Liver (tissue), 9 donors: ENCODE results near the gene BTBD9. TPM values are rescaled to one million over a fixed set of nuclear protein-coding genes. Genes with fewer than 3 reads are reported as not detected.

Source experiments
- DNase-seq: peaks from one replicate; pipeline ENCODE4 v3.0.0-alpha.2; 2017; ENCODE audit warnings: low spot score
- H3K27ac ChIP-seq, 2 donors: one replicate each; pipeline ENCODE4 v1.7.0; 2013; ENCODE audit warnings: inconsistent platforms in 2 of 2, low read length in 2 of 2, control low read depth in 1 of 2, low read depth in 1 of 2, mild to moderate bottlenecking in 1 of 2
- H3K27me3 ChIP-seq, 4 donors: one replicate each; pipeline versions ENCODE4 v1.6.1 to v1.7.0; 2013; ENCODE audit warnings: low read length in 3 of 4, inconsistent platforms in 1 of 4, mild to moderate bottlenecking in 1 of 4, moderate library complexity in 1 of 4; ENCODE audit not compliant: control insufficient read depth in 4 of 4, insufficient read depth in 4 of 4
- H3K36me3 ChIP-seq, 4 donors: one replicate each; pipeline versions ENCODE4 v1.6.1 to v1.7.0; 2013; ENCODE audit warnings: low read length in 3 of 4, mild to moderate bottlenecking in 3 of 4, low read depth in 1 of 4, moderate library complexity in 1 of 4; ENCODE audit not compliant: control insufficient read depth in 4 of 4, insufficient read depth in 3 of 4
- H3K4me1 ChIP-seq, 4 donors: one replicate each; pipeline versions ENCODE4 v1.6.1 to v1.7.0; 2013; ENCODE audit warnings: low read length in 3 of 4, mild to moderate bottlenecking in 3 of 4, moderate library complexity in 1 of 4; ENCODE audit not compliant: control insufficient read depth in 4 of 4, insufficient read depth in 4 of 4
- H3K4me3 ChIP-seq, 3 donors: one replicate each; pipeline versions ENCODE4 v1.6.1 to v1.7.0; 2013; ENCODE audit warnings: low read length in 3 of 3, control low read depth in 1 of 3, low read depth in 1 of 3, mild to moderate bottlenecking in 1 of 3
- H3K9ac ChIP-seq, 2 donors: one replicate each; pipeline ENCODE4 v1.7.0; 2013; ENCODE audit warnings: low read length in 2 of 2, mild to moderate bottlenecking in 2 of 2, moderate library complexity in 2 of 2, control low read depth in 1 of 2, low read depth in 1 of 2
- H3K9me3 ChIP-seq, 4 donors: one replicate each; pipeline versions ENCODE4 v1.6.1 to v1.7.0; 2013; ENCODE audit warnings: low read length in 3 of 4; ENCODE audit not compliant: control insufficient read depth in 4 of 4
- CTCF ChIP-seq: fragments of 150-350 bp; IDR thresholded peaks from 2 replicates; pipeline ENCODE4 v1.5.1; 2017; ENCODE audit warnings: improper control_type of control experiment, low read depth, low read length; ENCODE audit not compliant: missing input control
- EGR1 ChIP-seq, 2 donors: IDR thresholded peaks; 2 replicates each; pipeline ENCODE4 v1.6.1; 2016 to 2018; ENCODE audit warnings: antibody characterized with exemption in 2 of 2, low read depth in 2 of 2
- FOXA2 ChIP-seq: IDR thresholded peaks from 2 replicates; pipeline ENCODE4 v1.6.1; 2016; ENCODE audit warnings: antibody characterized with exemption
- GABPA ChIP-seq, 2 donors: IDR thresholded peaks in 1 of 2; conservative IDR thresholded peaks in 1 of 2; 2 replicates each; pipeline ENCODE4 v1.6.1; 2016; ENCODE audit warnings: antibody characterized with exemption in 2 of 2, mild to moderate bottlenecking in 1 of 2, moderate library complexity in 1 of 2
- HNF4A ChIP-seq, 2 donors: conservative IDR thresholded peaks; 2 replicates each; pipeline ENCODE4 v1.6.1; 2016; ENCODE audit warnings: antibody characterized with exemption in 2 of 2, mild to moderate bottlenecking in 2 of 2
- HNF4G ChIP-seq: IDR thresholded peaks from 2 replicates; pipeline ENCODE4 v1.6.1; 2016; ENCODE audit warnings: antibody characterized with exemption
- JUND ChIP-seq, 2 donors: IDR thresholded peaks; 2 replicates each; pipeline ENCODE4 v1.6.1; 2016; ENCODE audit warnings: antibody characterized with exemption in 2 of 2
- MAX ChIP-seq: IDR thresholded peaks from 2 replicates; pipeline ENCODE4 v1.6.1; 2016; ENCODE audit warnings: antibody characterized with exemption
- NR2F2 ChIP-seq: IDR thresholded peaks from 2 replicates; pipeline ENCODE4 v1.6.1; 2016; ENCODE audit warnings: antibody characterized with exemption
- RAD21 ChIP-seq, 2 donors: IDR thresholded peaks; 2 replicates each; pipeline ENCODE4 v1.6.1; 2016; ENCODE audit warnings: antibody characterized with exemption in 2 of 2, mild to moderate bottlenecking in 2 of 2
- REST ChIP-seq: IDR thresholded peaks from 2 replicates; pipeline ENCODE4 v1.6.1; 2016; ENCODE audit warnings: antibody characterized with exemption, mild to moderate bottlenecking
- RXRA ChIP-seq, 2 donors: IDR thresholded peaks; 2 replicates each; pipeline ENCODE4 v1.6.1; 2017 to 2018; ENCODE audit warnings: antibody characterized with exemption in 2 of 2, mild to moderate bottlenecking in 1 of 2
- SP1 ChIP-seq: IDR thresholded peaks from 2 replicates; pipeline ENCODE4 v1.6.1; 2018; ENCODE audit warnings: antibody characterized with exemption, mild to moderate bottlenecking
- TAF1 ChIP-seq: conservative IDR thresholded peaks from 2 replicates; pipeline ENCODE4 v1.6.1; 2016; ENCODE audit warnings: antibody characterized with exemption, mild to moderate bottlenecking
- YY1 ChIP-seq: IDR thresholded peaks from 2 replicates; pipeline ENCODE4 v1.6.1; 2016; ENCODE audit warnings: antibody characterized with exemption, mild to moderate bottlenecking
- ZBTB33 ChIP-seq: IDR thresholded peaks from 2 replicates; pipeline ENCODE4 v1.6.1; 2016; ENCODE audit warnings: antibody characterized with exemption
- WGBS: extraction: QIAGEN DNeasy Blood & Tissue Kit; methylation state at CpG from one replicate; pipeline ENCODE4 v1.1.7; 2013; 5-methylcytosine and 5-hydroxymethylcytosine counted together
- polyA plus RNA-seq, 2 donors: library from polyadenylated mRNA; stranded (reverse) in 1 of 2; unstranded in 1 of 2; fragments of 200-250 nt in 1 of 2; fragments of >200 nt in 1 of 2; fragmentation: Nextera tagmentation in 1 of 2; extraction: Ambion mirVana in 1 of 2; gene quantifications; one replicate each; pipeline versions ENCODE4 v1.2.1 to v1.2.3, GENCODE V29; 2013 to 2015
- total RNA-seq, 2 donors: library from RNA; depleted of rRNA; stranded (reverse); fragments of >200 nt; gene quantifications; one replicate each; pipeline ENCODE4 v1.2.3, GENCODE V29; 2014
- TF ChIP-seq, protein P1 (sequence below): IDR thresholded peaks from 2 replicates; pipeline ENCODE4 v1.6.1; 2016; ENCODE audit warnings: antibody characterized with exemption
- donor health status: healthy.
- donor health status: healthy.
- donor health status: healthy.
- donor health status: healthy.
- donor health status: healthy.

The BTBD9 gene
- total and polyA plus RNA-seq, 4 donors = 2.0 to 12.4 (median 5.7) TPM

GRCh38 chr6:38688579-38689087 lies 48.9 kb upstream of the BTBD9 start:
- peaks cover 7 to 30% (median 25%) of the 10 kb centered on the region in 4 donors for H3K4me1 ChIP-seq
- H3K9ac ChIP-seq = no peak overlapping the region
- H3K4me3 ChIP-seq = no peak overlapping the region
- H3K27me3 ChIP-seq = no peaks in the 10 kb centered on the region
- H3K36me3 ChIP-seq = no peaks in the 10 kb centered on the region
- no peak for DNase-seq
- peak overlapping the region in 1 of 2 donors; percentile 50 for H3K27ac ChIP-seq
- H3K9me3 ChIP-seq = no peaks in the 10 kb centered on the region
- TF ChIP-seq CTCF (no peak), MAX (no peak), HNF4A (conservative IDR thresholded peaks at IDR 0.05) (peak in 1 of 2 donors; percentile 43), EGR1 (IDR thresholded peaks at IDR 0.05; ENCODE audit: low read depth in 2 of 2) (no peak)
- 60% methylated on average over 6 of the region's 6 CpGs for WGBS

DNA sequence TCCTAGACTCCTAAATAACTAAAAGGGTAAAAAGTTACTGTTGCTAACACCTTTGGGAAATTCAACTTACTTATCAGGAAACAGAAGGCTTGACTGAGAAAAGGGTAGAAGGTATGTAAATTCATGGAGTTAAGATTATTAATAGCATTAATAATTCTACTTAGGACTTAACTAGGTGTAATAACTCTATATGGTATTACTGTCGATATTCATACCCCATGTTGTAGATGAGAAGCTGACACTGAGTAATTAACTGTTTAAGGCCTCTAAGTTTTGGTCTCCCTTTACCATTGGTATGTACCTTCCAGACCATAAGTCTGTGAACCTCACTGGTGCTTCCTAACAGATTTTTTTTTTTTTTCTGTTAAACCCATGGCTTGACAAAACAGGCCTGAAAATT lies 47.8 kb upstream of the BTBD9 start:
- Histone ChIP-seq H3K9me3 (no peaks in the 10 kb centered on the region), H3K27ac (peak overlapping the region; percentile 9 to 38), H3K4me3 (no peak overlapping the region), H3K27me3 (no peaks in the 10 kb centered on the region), H3K4me1 (peaks cover 7 to 30% (median 25%) of the 10 kb centered on the region in 4 donors), H3K36me3 (peaks cover 0 to 7% (median 3%) of the 10 kb centered on the region in 4 donors), H3K9ac (no peak overlapping the region)
- TF ChIP-seq TAF1 (no peak), EGR1 (IDR thresholded peaks at IDR 0.05; ENCODE audit: low read depth in 2 of 2) (no peak), SP1 (no peak), HNF4G (no peak), HNF4A (conservative IDR thresholded peaks at IDR 0.05) (no peak)
- TF ChIP-seq, protein P1, sequence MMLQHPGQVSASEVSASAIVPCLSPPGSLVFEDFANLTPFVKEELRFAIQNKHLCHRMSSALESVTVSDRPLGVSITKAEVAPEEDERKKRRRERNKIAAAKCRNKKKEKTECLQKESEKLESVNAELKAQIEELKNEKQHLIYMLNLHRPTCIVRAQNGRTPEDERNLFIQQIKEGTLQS = no peak
- 97% methylated on average over 1 of the region's 1 CpG for WGBS
- no peak for DNase-seq

GRCh38 chr6:38687043-38687353 lies 47.3 kb upstream of the BTBD9 start:
- Histone ChIP-seq H3K9ac (no peak overlapping the region), H3K4me3 (no peak overlapping the region), H3K9me3 (no peaks in the 10 kb centered on the region), H3K36me3 (peaks cover under 1 to 10% (median 3%) of the 10 kb centered on the region in 4 donors), H3K4me1 (peaks cover 7 to 30% (median 25%) of the 10 kb centered on the region in 4 donors), H3K27ac (peak overlapping the region; percentile 9 to 38), H3K27me3 (no peaks in the 10 kb centered on the region)
- DNase-seq = no peak
- 52% methylated on average over 2 of the region's 2 CpGs for WGBS
- TF ChIP-seq SP1 (peak; percentile 75), REST (no peak), FOXA2 (no peak), YY1 (peak; percentile 33), HNF4A (conservative IDR thresholded peaks at IDR 0.05) (peak; percentile 88 to 93), RXRA (IDR thresholded peaks at IDR 0.05) (peak; percentile 63 to 68), ZBTB33 (peak; percentile 18), GABPA (IDR thresholded peaks at IDR 0.05 in 1 of 2, conservative IDR thresholded peaks at IDR 0.05 in 1 of 2) (no peak), RAD21 (IDR thresholded peaks at IDR 0.05) (peak in 1 of 2 donors; percentile 21), HNF4G (peak; percentile 64), EGR1 (IDR thresholded peaks at IDR 0.05; ENCODE audit: low read depth in 2 of 2) (peak; percentile 55 to 74), JUND (IDR thresholded peaks at IDR 0.05) (peak; percentile 55 to 62), NR2F2 (no peak), MAX (no peak), TAF1 (no peak)
- TF ChIP-seq, protein P1 = peak; percentile 85
